HEK293 (cell line): ENCODE data around the gene RPL12.

Experiments used
- GFI1B ChIP-seq: fragments of 450-650 bp; formaldehyde crosslinking; IDR thresholded peaks from 2 replicates; pipeline ENCODE4 v1.5.1; 2016; ENCODE audit warnings: missing biosample characterization, missing genetic modification characterization
- HIC1 ChIP-seq: fragments of 450-650 bp; formaldehyde crosslinking; IDR thresholded peaks from 2 replicates; pipeline ENCODE4 v1.5.1; 2016; ENCODE audit warnings: missing biosample characterization, missing genetic modification characterization
- HOXD13 ChIP-seq: sonication (generic); formaldehyde crosslinking; IDR thresholded peaks from 2 replicates; pipeline ENCODE4 v1.8.0; 2022; ENCODE audit warnings: missing genetic modification reagents, borderline replicate concordance
- KLF9 ChIP-seq: fragments of 450-650 bp; formaldehyde crosslinking; IDR thresholded peaks from 2 replicates; pipeline ENCODE4 v1.5.1; 2016; ENCODE audit warnings: missing biosample characterization, missing genetic modification characterization, low read depth
- MEIS1 ChIP-seq: sonication (generic); formaldehyde crosslinking; IDR thresholded peaks from 2 replicates; pipeline ENCODE4 v1.8.1; 2022; ENCODE audit warnings: missing genetic modification reagents, mild to moderate bottlenecking, borderline replicate concordance
- OSR2 ChIP-seq: fragments of 450-650 bp; formaldehyde crosslinking; IDR thresholded peaks from 2 replicates; pipeline ENCODE4 v1.5.1; 2016; ENCODE audit warnings: missing biosample characterization, missing genetic modification characterization
- SCRT2 ChIP-seq: fragments of 450-650 bp; formaldehyde crosslinking; IDR thresholded peaks from 2 replicates; pipeline ENCODE4 v1.5.1; 2016; ENCODE audit warnings: missing biosample characterization, missing genetic modification characterization
- WT1 ChIP-seq: fragments of 450-650 bp; formaldehyde crosslinking; IDR thresholded peaks from 2 replicates; pipeline ENCODE4 v1.5.1; 2016; ENCODE audit warnings: missing biosample characterization, missing genetic modification characterization
- ZBTB21 ChIP-seq: fragments of 450-650 bp; formaldehyde crosslinking; IDR thresholded peaks from 2 replicates; pipeline ENCODE4 v1.5.1; 2017; ENCODE audit warnings: missing biosample characterization, missing genetic modification characterization
- ZBTB49 ChIP-seq: fragments of 450-650 bp; formaldehyde crosslinking; IDR thresholded peaks from 2 replicates; pipeline ENCODE4 v1.5.1; 2016; ENCODE audit warnings: missing biosample characterization, missing genetic modification characterization, low read depth
- ZNF121 ChIP-seq: fragments of 450-650 bp; formaldehyde crosslinking; IDR thresholded peaks from 2 replicates; pipeline ENCODE4 v1.5.1; 2016; ENCODE audit warnings: missing biosample characterization, missing genetic modification characterization
- ZNF132 ChIP-seq: fragments of 450-650 bp; formaldehyde crosslinking; IDR thresholded peaks from 2 replicates; pipeline ENCODE4 v1.5.1; 2017; ENCODE audit warnings: missing biosample characterization, missing genetic modification characterization, borderline replicate concordance
- ZNF146 ChIP-seq: fragments of 450-650 bp; formaldehyde crosslinking; IDR thresholded peaks from 2 replicates; pipeline ENCODE4 v1.5.1; 2016; ENCODE audit warnings: missing biosample characterization, missing genetic modification characterization
- ZNF157 ChIP-seq: fragments of 450-650 bp; formaldehyde crosslinking; IDR thresholded peaks from 2 replicates; pipeline ENCODE4 v1.5.1; 2016; ENCODE audit warnings: missing biosample characterization, missing genetic modification characterization
- ZNF202 ChIP-seq: fragments of 450-650 bp; formaldehyde crosslinking; IDR thresholded peaks from 2 replicates; pipeline ENCODE4 v1.5.1; 2016; ENCODE audit warnings: missing biosample characterization, missing genetic modification characterization, borderline replicate concordance
- ZNF221 ChIP-seq: fragments of 450-650 bp; formaldehyde crosslinking; IDR thresholded peaks from 2 replicates; pipeline ENCODE4 v1.5.1; 2017; ENCODE audit warnings: missing biosample characterization, missing genetic modification characterization, borderline replicate concordance
- ZNF292 ChIP-seq: fragments of 450-650 bp; formaldehyde crosslinking; IDR thresholded peaks from 2 replicates; pipeline ENCODE4 v1.5.1; 2016; ENCODE audit warnings: low read depth, missing biosample characterization, missing genetic modification characterization, borderline replicate concordance
- ZNF571 ChIP-seq: fragments of 450-650 bp; formaldehyde crosslinking; IDR thresholded peaks from 2 replicates; pipeline ENCODE4 v1.5.0; 2017; ENCODE audit warnings: missing biosample characterization, missing genetic modification characterization
- ZNF629 ChIP-seq: fragments of 450-650 bp; formaldehyde crosslinking; IDR thresholded peaks from 2 replicates; pipeline ENCODE4 v1.5.1; 2017; ENCODE audit warnings: missing biosample characterization, missing genetic modification characterization
- ZNF654 ChIP-seq: fragments of 450-650 bp; formaldehyde crosslinking; IDR thresholded peaks from 2 replicates; pipeline ENCODE4 v1.5.1; 2016; ENCODE audit warnings: low read depth, missing biosample characterization, missing genetic modification characterization
- ZNF664 ChIP-seq: fragments of 450-650 bp; formaldehyde crosslinking; IDR thresholded peaks from 2 replicates; pipeline ENCODE4 v1.5.1; 2016; ENCODE audit warnings: missing biosample characterization, missing genetic modification characterization
- ZNF791 ChIP-seq: fragments of 450-650 bp; formaldehyde crosslinking; IDR thresholded peaks from 2 replicates; pipeline ENCODE4 v1.5.1; 2016; ENCODE audit warnings: missing biosample characterization, missing genetic modification characterization
- TF ChIP-seq, protein P1 (sequence below): fragments of 450-650 bp; formaldehyde crosslinking; IDR thresholded peaks from 2 replicates; pipeline ENCODE4 v1.5.1; 2017; ENCODE audit warnings: missing biosample characterization, missing genetic modification characterization

Gene RPL12

DNA sequence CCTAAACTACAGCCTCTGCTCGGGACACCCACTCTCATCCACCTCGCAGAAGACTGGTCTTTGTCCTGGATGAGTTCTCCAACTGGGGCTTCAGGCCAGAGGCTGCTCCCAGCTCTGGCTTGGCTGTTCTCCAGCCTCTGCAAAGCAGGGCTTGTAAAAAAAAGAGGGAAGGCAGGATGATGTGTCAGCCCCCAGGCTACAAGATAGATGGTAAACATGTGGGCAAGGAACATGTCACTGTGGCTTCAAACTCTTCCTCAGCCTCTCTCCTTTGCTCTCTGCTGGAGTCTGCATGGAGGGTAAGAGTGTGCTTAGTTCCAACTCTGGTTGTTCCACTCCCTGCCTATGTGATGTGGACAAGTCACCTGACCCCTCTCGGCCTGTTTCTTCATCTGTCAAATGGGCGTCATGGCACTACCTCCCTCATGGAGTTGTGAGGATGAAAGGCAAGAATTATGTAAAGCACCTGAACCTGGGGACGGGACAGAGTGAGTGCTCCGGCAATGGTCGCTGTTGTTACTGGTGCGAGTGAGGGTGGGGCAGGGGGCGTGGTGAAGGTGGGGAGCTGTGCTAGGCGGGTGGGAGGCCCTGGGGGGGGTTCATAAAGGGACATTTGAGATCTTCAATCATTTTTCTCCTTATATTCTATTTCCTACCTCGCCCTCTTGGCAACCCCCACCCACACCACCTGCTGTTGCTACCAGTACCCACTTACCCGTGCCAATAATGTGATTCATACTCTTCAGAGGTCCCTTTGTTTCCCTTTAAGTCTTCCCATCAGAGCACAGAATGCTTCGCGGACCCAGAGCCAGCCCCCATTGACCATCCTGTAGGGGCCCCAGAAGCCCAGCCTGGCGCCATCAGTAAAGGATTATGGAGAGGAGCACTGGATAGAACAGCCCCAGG, 33.8 kb downstream of the RPL12 start (continued):
- TF ChIP-seq HIC1 (tag by site-specific recombination) (no peak), OSR2 (tag by site-specific recombination) (peak; percentile 19; the same call in 1 of the 2 replicates), ZNF571 (tag by site-specific recombination) (no peak), ZNF664 (no peak), ZNF157 (tag by site-specific recombination) (no peak), ZNF221 (tag by site-specific recombination) (no peak), ZNF292 (no peak), ZBTB21 (tag by site-specific recombination) (no peak), KLF9 (tag by site-specific recombination) (peak; percentile 42), GFI1B (tag by site-specific recombination) (no peak), ZNF202 (tag by site-specific recombination) (no peak), SCRT2 (tag by site-specific recombination) (no peak), ZBTB49 (tag by site-specific recombination) (no peak), MEIS1 (CRISPR knock-in tag) (no peak), ZNF791 (no peak), ZNF629 (tag by site-specific recombination) (peak; percentile 38; the same call in 1 of the 2 replicates), ZNF121 (tag by site-specific recombination) (no peak), ZNF654 (tag by site-specific recombination) (no peak), ZNF132 (no peak), HOXD13 (CRISPR knock-in tag) (no peak), ZNF146 (tag by site-specific recombination) (no peak), WT1 (tag by site-specific recombination) (no peak)
- TF ChIP-seq, protein P1, sequence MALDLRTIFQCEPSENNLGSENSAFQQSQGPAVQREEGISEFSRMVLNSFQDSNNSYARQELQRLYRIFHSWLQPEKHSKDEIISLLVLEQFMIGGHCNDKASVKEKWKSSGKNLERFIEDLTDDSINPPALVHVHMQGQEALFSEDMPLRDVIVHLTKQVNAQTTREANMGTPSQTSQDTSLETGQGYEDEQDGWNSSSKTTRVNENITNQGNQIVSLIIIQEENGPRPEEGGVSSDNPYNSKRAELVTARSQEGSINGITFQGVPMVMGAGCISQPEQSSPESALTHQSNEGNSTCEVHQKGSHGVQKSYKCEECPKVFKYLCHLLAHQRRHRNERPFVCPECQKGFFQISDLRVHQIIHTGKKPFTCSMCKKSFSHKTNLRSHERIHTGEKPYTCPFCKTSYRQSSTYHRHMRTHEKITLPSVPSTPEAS = no peak
